PC-9 (cell line): Measurements from ENCODE around the gene CETN1. TPM values are rescaled to one million over a fixed set of nuclear protein-coding genes. Genes with fewer than 3 reads are reported as not detected.

Experiments
- BruUV-seq: library from RNA; stranded (reverse); fragments of 400-500 nt; replicated peaks from 2 replicates; lab custom pipeline; 2021; lab: Mats Ljungman, UMichigan
- CTCF ChIA-PET: fragments of 300-600 bp; sonication (Branson Sonifier 250); formaldehyde crosslinking; loops from one replicate; lab custom pipeline; 2022; ENCODE audit warnings: antibody characterized with exemption; lab: Charles Lee
- POLR2A ChIA-PET: fragments of 300-600 bp; sonication (Branson Sonifier 250); formaldehyde crosslinking; loops from one replicate; lab custom pipeline; 2022; ENCODE audit warnings: antibody characterized with exemption; ENCODE audit not compliant: unreplicated experiment; lab: Charles Lee
- DNase-seq, 2 experiments: peaks; one replicate each; pipeline versions ENCODE4 v3.0.0 to v3.0.0-alpha.2; 2015 to 2022; ENCODE audit warnings: mixed read lengths in 1 of 2
- H2AFZ ChIP-seq: fragments of 200-600 bp; sonication (generic); 2 replicates; pipeline ENCODE4 v1.8.1; 2017; ENCODE audit warnings: antibody characterized with exemption
- H3F3A ChIP-seq: fragments of 200-600 bp; sonication (generic); 2 replicates; pipeline ENCODE4 v1.8.1; 2017; ENCODE audit warnings: antibody characterized with exemption, mild to moderate bottlenecking, low read depth; ENCODE audit not compliant: insufficient read depth
- H3K27ac ChIP-seq: fragments of 200-600 bp; sonication (generic); 2 replicates; pipeline ENCODE4 v1.6.1; 2016; ENCODE audit warnings: mixed run types
- H3K27me3 ChIP-seq: fragments of 200-600 bp; sonication (generic); 2 replicates; pipeline ENCODE4 v1.6.1; 2016; ENCODE audit warnings: low read depth, mixed run types; ENCODE audit not compliant: insufficient read depth
- H3K36me3 ChIP-seq: fragments of 200-600 bp; sonication (generic); 2 replicates; pipeline ENCODE4 v1.6.1; 2016; ENCODE audit warnings: low read depth, mixed run types
- H3K4me1 ChIP-seq: fragments of 200-600 bp; sonication (generic); replicated peaks from 2 replicates; pipeline ENCODE4 v1.6.1; 2016; ENCODE audit warnings: mixed run types; ENCODE audit not compliant: insufficient read depth
- H3K4me2 ChIP-seq: fragments of 200-600 bp; sonication (generic); 2 replicates; pipeline ENCODE4 v1.6.1; 2017; ENCODE audit warnings: mixed run types
- H3K4me3 ChIP-seq: fragments of 200-600 bp; sonication (generic); 2 replicates; pipeline ENCODE4 v1.6.1; 2016; ENCODE audit warnings: mixed run types
- H3K79me2 ChIP-seq: fragments of 200-600 bp; sonication (generic); 2 replicates; pipeline ENCODE4 v1.6.1; 2017; ENCODE audit warnings: low read depth, mixed run types
- H3K9me2 ChIP-seq: fragments of 200-600 bp; sonication (generic); 2 replicates; pipeline ENCODE4 v1.8.1; 2017; ENCODE audit warnings: mild to moderate bottlenecking; ENCODE audit not compliant: insufficient read depth
- H3K9me3 ChIP-seq: fragments of 200-600 bp; sonication (generic); 2 replicates; pipeline ENCODE4 v1.8.1; 2016; ENCODE audit warnings: low read depth; ENCODE audit not compliant: insufficient read depth
- H4K20me1 ChIP-seq: fragments of 200-600 bp; sonication (generic); 2 replicates; pipeline ENCODE4 v1.8.1; 2017; ENCODE audit not compliant: insufficient read depth
- CTCF ChIP-seq: fragments of 200-600 bp; sonication (generic); conservative IDR thresholded peaks from 2 replicates; pipeline ENCODE4 v1.6.1; 2017; ENCODE audit warnings: mixed run types, antibody characterized with exemption, mild to moderate bottlenecking, moderate library complexity
- EZH2 ChIP-seq: fragments of 200-600 bp; sonication (generic); IDR thresholded peaks from 2 replicates; pipeline ENCODE4 v1.8.0; 2017; ENCODE audit warnings: antibody characterized with exemption, low read depth
- intact Hi-C: fragments of 100-400 bp; cut with micrococcal nuclease; formaldehyde crosslinking; loops from one replicate; pipeline ENCODE4 v1.10.0; 2022; ENCODE audit not compliant: unreplicated experiment
- total RNA-seq: library from RNA; stranded (reverse); gene quantifications from 2 replicates; pipeline ENCODE4 v1.2.3, GENCODE V29; 2021

The CETN1 gene
- total RNA-seq, 1 experiment from 2014 or later = not detected

DNA sequence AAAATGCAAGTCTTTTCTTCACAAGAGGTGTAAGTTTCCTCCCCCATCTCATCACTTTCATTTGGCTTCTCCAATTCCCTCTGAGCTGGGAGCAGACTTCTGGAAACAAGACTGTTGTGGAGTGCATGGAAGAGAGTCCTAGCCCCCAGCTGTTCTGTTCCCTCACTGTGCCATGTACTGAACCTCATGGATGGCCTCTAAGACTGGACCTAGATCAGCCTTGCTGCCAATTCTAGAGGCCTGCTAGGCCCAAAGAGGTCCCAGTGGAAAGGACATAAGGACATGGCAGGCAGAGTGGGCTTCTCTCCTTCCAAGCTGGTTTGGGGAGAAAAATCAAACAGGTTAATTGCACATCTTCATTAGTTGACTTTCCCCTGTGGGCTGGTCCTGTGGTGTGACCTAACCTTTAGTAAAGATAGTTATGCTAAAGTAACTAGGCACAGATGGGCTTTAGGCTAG lies 7.3 kb upstream of the CETN1 start:
- Histone ChIP-seq H3K4me3 (no peak overlapping the region), H3K27me3 (peaks cover 96% of the 10 kb centered on the region), H3F3A (no peaks in the 10 kb centered on the region), H4K20me1 (no peaks in the 10 kb centered on the region), H2AFZ (no peak overlapping the region), H3K27ac (no peak overlapping the region), H3K4me1 (no peaks in the 10 kb centered on the region), H3K36me3 (no peaks in the 10 kb centered on the region), H3K79me2 (no peaks in the 10 kb centered on the region), H3K9me3 (no peaks in the 10 kb centered on the region), H3K9me2 (no peaks in the 10 kb centered on the region), H3K4me2 (no peak overlapping the region)
- ChIA-PET CTCF (no interaction called here), POLR2A (no interaction called here)
- DNase-seq = no peak
- TF ChIP-seq CTCF (no peak), EZH2 (no peak)
- no TSS peak for BruUV-seq
- intact Hi-C loops = no loop called here

- no peak overlapping the region for H3K4me2 ChIP-seq
- no peak for DNase-seq
- POLR2A ChIA-PET = no interaction called here
Observed at GRCh38 chr18:573385-573784, 6.8 kb upstream of the CETN1 start.

DNA sequence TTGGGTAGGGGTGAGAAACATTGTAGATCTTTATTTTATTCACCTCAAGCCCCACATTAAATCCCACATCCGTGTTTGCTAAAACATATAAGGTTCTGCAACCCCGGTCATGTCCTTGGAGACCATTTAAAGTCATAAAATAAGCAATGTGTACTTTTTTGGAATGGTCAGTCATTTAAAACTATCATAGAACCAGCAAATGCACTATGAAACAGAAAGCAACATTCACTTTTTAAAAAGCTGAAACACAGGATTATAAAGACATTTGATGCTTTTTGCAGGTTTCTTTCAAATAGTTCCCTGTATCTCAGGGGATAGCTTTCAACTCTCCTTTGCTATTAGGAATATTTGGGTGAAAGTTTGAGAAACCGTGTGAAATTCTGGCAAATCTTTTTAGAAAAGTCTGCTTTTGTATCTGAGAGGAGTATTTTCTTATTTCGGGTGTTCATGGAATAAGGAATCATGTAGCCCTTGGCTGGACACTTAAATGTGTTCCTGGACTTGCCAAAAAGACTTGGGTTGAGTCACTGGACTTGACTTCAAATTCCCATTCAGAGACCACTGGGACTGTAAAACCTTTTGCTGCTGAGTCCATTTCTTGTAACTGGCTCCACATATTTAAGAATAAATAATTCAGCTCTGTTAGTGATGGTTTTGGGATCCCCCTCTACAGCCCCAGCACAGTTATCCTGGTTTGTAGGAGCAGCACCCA lies 5.9 kb upstream of the CETN1 start:
- Histone ChIP-seq H3K9me3 (no peaks in the 10 kb centered on the region), H3F3A (no peaks in the 10 kb centered on the region), H3K36me3 (no peaks in the 10 kb centered on the region), H3K27me3 (peaks cover 97% of the 10 kb centered on the region), H3K79me2 (no peaks in the 10 kb centered on the region), H3K4me3 (no peak overlapping the region), H2AFZ (no peak overlapping the region), H3K27ac (no peak overlapping the region), H3K4me2 (no peak overlapping the region), H3K9me2 (no peaks in the 10 kb centered on the region), H3K4me1 (no peaks in the 10 kb centered on the region), H4K20me1 (no peaks in the 10 kb centered on the region)
- no TSS peak for BruUV-seq
- intact Hi-C loops = no loop called here
- ChIA-PET CTCF (no interaction called here), POLR2A (no interaction called here)
- TF ChIP-seq CTCF (no peak), EZH2 (no peak)
- no peak for DNase-seq

More at GRCh38 chr18:573385-573784, 6.8 kb upstream of the CETN1 start:
- intact Hi-C loops = no loop called here
- no peaks in the 10 kb centered on the region for H3K79me2 ChIP-seq
- no peak overlapping the region for H2AFZ ChIP-seq
- H3F3A ChIP-seq = no peaks in the 10 kb centered on the region
- BruUV-seq = no TSS peak
- no peaks in the 10 kb centered on the region for H3K36me3 ChIP-seq
- CTCF ChIA-PET = no interaction called here
- peaks cover 96% of the 10 kb centered on the region for H3K27me3 ChIP-seq
- H3K4me1 ChIP-seq = no peaks in the 10 kb centered on the region
- TF ChIP-seq EZH2 (no peak), CTCF (no peak)
- no peaks in the 10 kb centered on the region for H4K20me1 ChIP-seq
- H3K9me3 ChIP-seq = no peaks in the 10 kb centered on the region
- no peak overlapping the region for H3K27ac ChIP-seq
- H3K4me3 ChIP-seq = no peak overlapping the region
- no peaks in the 10 kb centered on the region for H3K9me2 ChIP-seq
